ENCODE measurements around the gene KBTBD7. TPM values are rescaled to one million over a fixed set of nuclear protein-coding genes. Genes with fewer than 3 reads are reported as not detected.

KBTBD7 gene
- total and polyA plus RNA-seq, 11 donors: 2.2 to 9.1 (median 5.7) TPM

DNA sequence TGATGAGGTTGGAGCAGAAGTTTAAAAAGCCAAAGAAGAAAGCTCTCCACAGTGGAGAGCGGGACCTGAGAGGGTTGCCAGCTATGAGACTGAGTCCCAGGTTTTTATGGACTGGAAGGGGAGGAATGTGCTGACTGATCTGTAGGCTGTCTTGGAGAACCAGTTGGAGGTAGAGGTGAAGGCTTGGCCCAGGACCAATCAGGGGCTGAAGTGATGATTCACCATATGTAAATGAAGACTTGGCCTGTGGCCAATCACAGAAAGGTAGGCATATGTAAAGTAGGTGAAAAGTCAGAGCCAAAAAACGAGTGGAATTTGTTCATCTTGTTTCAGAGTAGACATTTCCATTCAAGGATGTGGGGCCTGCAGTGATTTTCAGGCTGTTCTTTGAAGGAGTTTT, 44.3 kb downstream of the KBTBD7 start:
- 84 to 93% (median 86%) methylated on average over 2 of the region's 2 CpGs for WGBS, 4 donors
- intact Hi-C loops (cut with DNase I): no loop called here
- H3K9me3 ChIP-seq: peaks cover 0 to 60% (median 38%) of the 10 kb centered on the region in 12 donors
- H3K27ac ChIP-seq: no peak overlapping the region
- TF ChIP-seq POLR2A (IDR thresholded peaks at IDR 0.05): no peak
- TF ChIP-seq, protein P1, sequence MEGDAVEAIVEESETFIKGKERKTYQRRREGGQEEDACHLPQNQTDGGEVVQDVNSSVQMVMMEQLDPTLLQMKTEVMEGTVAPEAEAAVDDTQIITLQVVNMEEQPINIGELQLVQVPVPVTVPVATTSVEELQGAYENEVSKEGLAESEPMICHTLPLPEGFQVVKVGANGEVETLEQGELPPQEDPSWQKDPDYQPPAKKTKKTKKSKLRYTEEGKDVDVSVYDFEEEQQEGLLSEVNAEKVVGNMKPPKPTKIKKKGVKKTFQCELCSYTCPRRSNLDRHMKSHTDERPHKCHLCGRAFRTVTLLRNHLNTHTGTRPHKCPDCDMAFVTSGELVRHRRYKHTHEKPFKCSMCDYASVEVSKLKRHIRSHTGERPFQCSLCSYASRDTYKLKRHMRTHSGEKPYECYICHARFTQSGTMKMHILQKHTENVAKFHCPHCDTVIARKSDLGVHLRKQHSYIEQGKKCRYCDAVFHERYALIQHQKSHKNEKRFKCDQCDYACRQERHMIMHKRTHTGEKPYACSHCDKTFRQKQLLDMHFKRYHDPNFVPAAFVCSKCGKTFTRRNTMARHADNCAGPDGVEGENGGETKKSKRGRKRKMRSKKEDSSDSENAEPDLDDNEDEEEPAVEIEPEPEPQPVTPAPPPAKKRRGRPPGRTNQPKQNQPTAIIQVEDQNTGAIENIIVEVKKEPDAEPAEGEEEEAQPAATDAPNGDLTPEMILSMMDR (IDR thresholded peaks at IDR 0.05): no peak
- peaks cover 0 to 9% (median 0%) of the 10 kb centered on the region in 9 donors for H3K36me3 ChIP-seq
- no peak overlapping the region for H3K4me3 ChIP-seq
- H3K27me3 ChIP-seq: no peaks in the 10 kb centered on the region
- H3K4me1 ChIP-seq: no peaks in the 10 kb centered on the region
- ATAC-seq (no peak), DNase-seq (no peak)

DNA sequence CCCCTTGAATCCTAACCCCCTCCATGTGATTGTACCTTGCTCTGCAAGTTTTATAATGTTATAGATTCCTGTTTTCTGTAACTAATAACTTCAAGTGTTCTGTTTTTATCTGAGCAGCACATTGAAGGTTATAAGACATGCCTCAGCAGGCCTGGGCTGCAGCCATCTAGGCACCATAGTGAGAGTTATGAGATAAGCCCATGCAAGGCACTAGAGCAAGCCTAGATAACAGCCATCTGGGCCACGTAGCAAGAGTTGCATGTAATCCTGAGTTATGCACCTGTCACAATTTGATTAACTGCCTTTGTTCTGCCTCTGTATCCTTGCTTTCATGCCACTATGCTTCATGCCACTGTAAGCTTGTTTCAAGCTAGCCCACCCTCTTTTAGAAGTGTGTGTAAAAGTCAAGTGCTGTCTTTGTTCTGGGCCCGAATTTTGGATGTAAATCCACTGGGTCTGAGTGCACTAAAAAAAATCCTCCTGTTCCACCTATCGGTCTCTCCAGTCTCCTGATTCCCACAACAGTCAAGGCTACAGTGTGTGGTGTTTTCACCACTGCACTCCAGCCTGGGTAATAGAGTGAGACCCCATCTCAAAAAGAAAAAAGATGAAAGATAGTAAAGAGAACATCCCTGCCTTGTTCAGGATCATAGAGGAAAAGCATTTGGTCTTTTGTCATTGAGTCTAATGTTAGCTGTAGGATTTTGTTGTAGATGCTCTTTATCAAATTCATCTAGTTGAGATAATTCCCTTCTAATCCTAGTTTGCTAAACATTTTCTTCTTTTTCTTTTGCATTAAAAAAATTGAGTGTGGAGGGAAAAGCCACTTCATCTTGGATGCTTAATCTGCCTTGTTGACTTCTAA, 45.7 kb downstream of the KBTBD7 start:
- no peak overlapping the region for H3K4me3 ChIP-seq
- no peak for ATAC-seq
- intact Hi-C loops (cut with DNase I): no loop called here
- H3K4me1 ChIP-seq: no peaks in the 10 kb centered on the region
- no peaks in the 10 kb centered on the region for H3K27me3 ChIP-seq
- 68 to 74% (median 70%) methylated on average over 3 of the region's 3 CpGs for WGBS, 4 donors
- TF ChIP-seq, protein P1 (IDR thresholded peaks at IDR 0.05): no peak
- TF ChIP-seq POLR2A (IDR thresholded peaks at IDR 0.05): no peak
- no peak overlapping the region for H3K27ac ChIP-seq
- no peak for DNase-seq
- H3K9me3 ChIP-seq: peaks cover 0 to 60% (median 38%) of the 10 kb centered on the region in 12 donors
- H3K36me3 ChIP-seq: peaks cover 0 to 9% (median 0%) of the 10 kb centered on the region in 9 donors

DNA sequence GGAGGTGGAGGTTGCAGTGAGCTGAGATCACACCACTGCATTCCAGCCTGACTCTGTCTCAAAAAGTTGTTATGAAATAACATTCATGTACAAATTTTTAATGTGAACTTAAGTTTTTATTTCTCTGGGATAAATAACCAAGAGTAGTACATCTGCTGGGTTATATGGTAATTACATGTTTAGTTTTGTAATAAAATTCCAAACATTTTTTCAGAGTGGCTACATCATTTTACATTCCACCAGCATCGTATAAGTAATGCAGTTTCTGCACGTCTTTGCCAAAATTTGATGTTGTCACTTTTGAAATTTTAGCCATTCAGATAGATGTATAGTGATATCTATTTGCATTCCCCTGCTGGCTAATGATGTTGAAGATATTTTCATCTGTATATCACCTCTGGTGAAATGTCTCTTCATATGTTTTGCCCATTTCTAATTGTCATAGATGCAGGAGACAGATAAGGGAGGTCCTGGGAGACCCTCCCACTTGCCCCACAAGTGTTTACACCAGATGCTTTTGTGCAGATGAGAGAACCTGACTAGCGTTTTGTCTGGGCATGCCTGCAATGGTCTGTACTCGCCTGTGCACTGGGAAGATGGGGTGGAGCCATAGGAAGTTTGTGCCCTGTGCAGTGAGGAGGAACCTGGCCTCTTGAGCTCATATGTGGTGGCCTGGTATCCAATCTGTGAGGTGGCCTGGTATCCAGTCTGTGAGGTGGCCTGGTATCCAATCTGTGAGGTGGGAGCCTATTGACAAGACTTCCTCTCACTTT, 49.0 kb downstream of the KBTBD7 start:
- intact Hi-C loops (cut with DNase I): no loop called here
- ATAC-seq (no peak), DNase-seq (no peak)
- H3K4me3 ChIP-seq: no peak overlapping the region
- peaks cover 0 to 37% (median 22%) of the 10 kb centered on the region in 12 donors for H3K9me3 ChIP-seq
- WGBS, 4 donors: 69 to 83% (median 83%) methylated on average over 3 to 4 of the region's 4 CpGs
- TF ChIP-seq, protein P1 (IDR thresholded peaks at IDR 0.05): no peak
- TF ChIP-seq POLR2A (IDR thresholded peaks at IDR 0.05): no peak
- H3K36me3 ChIP-seq: peaks cover 0 to 9% (median 0%) of the 10 kb centered on the region in 9 donors
- no peaks in the 10 kb centered on the region for H3K4me1 ChIP-seq
- no peaks in the 10 kb centered on the region for H3K27me3 ChIP-seq
- H3K27ac ChIP-seq: no peak overlapping the region

DNA sequence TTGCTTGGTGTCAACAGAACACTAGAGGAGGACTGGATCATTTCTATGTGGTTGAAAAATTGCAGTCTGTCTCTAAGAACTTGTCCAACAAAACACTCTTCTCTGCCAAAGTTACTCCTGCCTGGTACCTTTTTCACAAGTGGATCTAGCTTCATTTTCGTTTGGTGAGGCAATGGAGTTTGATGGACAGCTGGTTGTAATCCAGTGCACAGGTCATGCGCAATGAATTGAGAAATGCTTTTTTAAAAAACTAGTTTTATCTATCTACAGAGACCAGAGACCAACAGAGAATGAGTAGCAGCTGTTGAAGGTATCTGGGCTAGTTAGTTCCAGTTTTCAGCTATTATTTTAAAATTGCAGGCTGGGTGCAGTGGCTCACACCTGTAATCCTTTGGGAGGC, 49.8 kb downstream of the KBTBD7 start:
- Histone ChIP-seq H3K27ac (no peak overlapping the region), H3K36me3 (peaks cover 0 to 4% (median 0%) of the 10 kb centered on the region in 9 donors), H3K9me3 (peaks cover 0 to 30% (median 18%) of the 10 kb centered on the region in 12 donors), H3K27me3 (no peaks in the 10 kb centered on the region), H3K4me3 (no peak overlapping the region), H3K4me1 (no peaks in the 10 kb centered on the region)
- DNase-seq (no peak), ATAC-seq (no peak)
- 72 to 78% (median 75%) methylated on average over 2 of the region's 2 CpGs for WGBS, 4 donors
- TF ChIP-seq, protein P1 (IDR thresholded peaks at IDR 0.05): no peak
- TF ChIP-seq POLR2A (IDR thresholded peaks at IDR 0.05): no peak
- intact Hi-C loops (cut with DNase I): no loop called here

Measured in heart left ventricle (tissue), 16 donors.